ENCODE results near the gene PNP. TPM values are rescaled to one million over a fixed set of nuclear protein-coding genes. Genes with fewer than 3 reads are reported as not detected.

Gene PNP
- total RNA-seq, 2 donors from 2014 or later, result 79.8 to 127 TPM

- Mint-ChIP-seq H3K4me3 (no peak overlapping the region), H3K4me1 (peaks cover 13% of the 10 kb centered on the region), H3K27ac (no peak overlapping the region), H3K27me3 (peaks cover 7% of the 10 kb centered on the region), H3K36me3 (ENCODE audit: low read depth) (peaks cover 2% of the 10 kb centered on the region)
- DNase-seq (no peak), ATAC-seq (no peak)
- no peaks in the 10 kb centered on the region for H3K9me3 ChIP-seq (ENCODE audit: control insufficient read depth, low read length, poor library complexity, severe bottlenecking)
Measured at GRCh38 chr14:20508367-20508766, 39.2 kb downstream of the PNP start.

DNA sequence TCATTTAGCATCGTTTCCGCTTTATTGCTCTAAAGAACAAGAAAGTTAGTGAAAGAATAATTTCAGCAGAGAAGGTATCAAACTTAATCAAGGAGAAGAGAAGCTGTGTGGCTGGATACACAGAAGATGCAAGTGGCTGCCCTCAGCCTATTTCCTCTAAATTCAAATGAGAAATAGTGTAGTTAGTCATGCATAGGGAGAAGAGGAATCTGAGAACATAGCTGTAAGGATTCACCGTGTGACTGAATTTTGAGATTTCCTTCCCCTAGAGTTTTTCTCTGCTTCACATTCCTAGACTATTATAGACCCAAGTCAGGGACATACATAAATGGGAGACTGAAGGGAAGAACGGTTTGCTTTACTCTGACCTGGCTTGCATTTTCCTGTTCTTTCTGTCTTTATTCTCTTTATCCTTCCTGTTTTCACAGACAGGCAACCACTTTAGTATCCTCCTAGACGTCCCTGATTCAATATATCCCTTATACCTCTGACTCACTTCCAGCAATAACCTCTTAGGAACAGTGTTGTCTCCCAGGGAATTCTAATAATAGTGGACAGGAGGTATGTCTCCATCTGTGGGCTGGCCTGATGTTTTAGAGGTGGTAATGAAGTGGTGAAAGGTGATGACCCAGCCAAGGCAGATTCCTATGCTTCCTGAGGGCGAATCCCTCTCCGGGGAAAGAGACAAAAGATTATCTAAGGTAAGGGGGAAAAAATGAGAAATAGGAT, 43.1 kb downstream of the PNP start:
- Mint-ChIP-seq H3K27me3 (no peaks in the 10 kb centered on the region), H3K4me3 (no peak overlapping the region), H3K27ac (no peak overlapping the region), H3K36me3 (ENCODE audit: low read depth) (peaks cover 2% of the 10 kb centered on the region), H3K4me1 (peaks cover 8% of the 10 kb centered on the region)
- DNase-seq (no peak), ATAC-seq (no peak)
- H3K9me3 ChIP-seq (ENCODE audit: control insufficient read depth, low read length, poor library complexity, severe bottlenecking), result no peaks in the 10 kb centered on the region

GRCh38 chr14:20515846-20516245, 46.6 kb downstream of the PNP start:
- Mint-ChIP-seq H3K4me3 (no peak overlapping the region), H3K4me1 (peaks cover 6% of the 10 kb centered on the region), H3K27me3 (no peaks in the 10 kb centered on the region), H3K27ac (no peak overlapping the region), H3K36me3 (ENCODE audit: low read depth) (peaks cover 2% of the 10 kb centered on the region)
- ATAC-seq (no peak), DNase-seq (no peak)
- no peaks in the 10 kb centered on the region for H3K9me3 ChIP-seq (ENCODE audit: control insufficient read depth, low read length, poor library complexity, severe bottlenecking)

- H3K9me3 ChIP-seq (ENCODE audit: control insufficient read depth, low read length, poor library complexity, severe bottlenecking), result no peaks in the 10 kb centered on the region
- DNase-seq (no peak), ATAC-seq (no peak)
- Mint-ChIP-seq H3K4me3 (no peak overlapping the region), H3K36me3 (ENCODE audit: low read depth) (peaks cover 2% of the 10 kb centered on the region), H3K27ac (no peak overlapping the region), H3K4me1 (peaks cover 6% of the 10 kb centered on the region), H3K27me3 (no peaks in the 10 kb centered on the region)
Measured at GRCh38 chr14:20516921-20517320, 47.7 kb downstream of the PNP start.

GRCh38 chr14:20522332-20522731, 53.1 kb downstream of the PNP start:
- no peaks in the 10 kb centered on the region for H3K36me3 Mint-ChIP-seq (ENCODE audit: low read depth)
- H3K9me3 ChIP-seq (ENCODE audit: control insufficient read depth, low read length, poor library complexity, severe bottlenecking), result no peaks in the 10 kb centered on the region
- no peaks in the 10 kb centered on the region for H3K4me1 Mint-ChIP-seq
- no peak overlapping the region for H3K27ac Mint-ChIP-seq
- DNase-seq, result no peak
- no peaks in the 10 kb centered on the region for H3K27me3 Mint-ChIP-seq
- no peak overlapping the region for H3K4me3 Mint-ChIP-seq
- ATAC-seq, result no peak

DNA sequence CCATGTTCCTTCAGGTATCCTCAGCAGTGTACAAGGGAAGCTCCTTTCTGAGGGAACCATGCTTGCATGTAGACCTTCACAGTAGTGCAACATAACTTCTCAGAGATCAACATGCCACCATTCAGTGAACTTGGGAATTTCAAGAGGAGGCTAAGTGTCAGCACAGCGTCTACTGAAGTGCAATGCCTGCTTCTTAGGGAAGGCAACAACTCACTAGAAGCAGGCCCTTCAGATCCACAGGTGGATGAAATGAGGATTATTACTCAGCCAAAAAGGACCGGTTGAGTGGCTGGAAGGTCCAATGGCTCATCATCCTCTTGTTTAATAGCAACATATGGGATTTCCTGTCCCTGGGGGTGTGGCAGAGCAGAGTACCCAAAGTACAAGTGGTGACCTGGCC, 54.8 kb downstream of the PNP start:
- no peak for ATAC-seq
- Mint-ChIP-seq H3K36me3 (ENCODE audit: low read depth) (peaks cover 3% of the 10 kb centered on the region), H3K27ac (no peak overlapping the region), H3K4me3 (no peak overlapping the region), H3K27me3 (peaks cover 10% of the 10 kb centered on the region), H3K4me1 (peaks cover 5% of the 10 kb centered on the region)
- no peaks in the 10 kb centered on the region for H3K9me3 ChIP-seq (ENCODE audit: control insufficient read depth, low read length, poor library complexity, severe bottlenecking)
- no peak for DNase-seq

Other genes with a start within 250 kb of the PNP start
- gene OR11H6, start 245.7 kb upstream of the PNP start, total RNA-seq, result not detected
- gene OR11H7, start 240.4 kb upstream of the PNP start, total RNA-seq, result not detected
- gene OR11H4, start 230.1 kb upstream of the PNP start, total RNA-seq, result not detected
- gene TTC5, start 163.5 kb upstream of the PNP start, total RNA-seq, result 10 to 100 TPM; 16.5 TPM
- gene CCNB1IP1, start 136.1 kb upstream of the PNP start, total RNA-seq, result 10 to 100 TPM; 20.2 to 26.3 TPM
- gene PARP2, start 125.8 kb upstream of the PNP start, total RNA-seq, result 10 to 100 TPM; 18.1 to 22.3 TPM
- gene TEP1, start 55.9 kb upstream of the PNP start, total RNA-seq, result 10 to 100 TPM; 36.9 to 43.9 TPM
- under 1 TPM; 0.39 to 0.47 TPM for gene KLHL33, start 33.2 kb upstream of the PNP start, total RNA-seq
- gene OSGEP, start 14.6 kb upstream of the PNP start, total RNA-seq, result 10 to 100 TPM; 48.9 to 55.3 TPM
- 100 to 1,000 TPM in 1 of 2 donors, 10 to 100 TPM in 1; 89.6 to 113 TPM for gene APEX1, start 14.2 kb upstream of the PNP start, total RNA-seq
- 10 to 100 TPM; 58.5 to 58.9 TPM for gene PIP4P1, start 8.0 kb upstream of the PNP start, total RNA-seq
- gene RNASE10, start 36.1 kb downstream of the PNP start, total RNA-seq, result under 1 TPM; 0.47 TPM
- not detected for gene RNASE9, start 91.6 kb downstream of the PNP start, total RNA-seq
- not detected for gene RNASE11, start 118.6 kb downstream of the PNP start, total RNA-seq
- not detected for gene RNASE12, start 122.0 kb downstream of the PNP start, total RNA-seq
- not detected for gene OR6S1, start 172.3 kb downstream of the PNP start, total RNA-seq
- gene RNASE4, start 215.2 kb downstream of the PNP start, total RNA-seq, result under 1 TPM in 1 of 2 donors, not detected in 1; 0.63 TPM
- under 1 TPM in 1 of 2 donors, not detected in 1; 0.40 TPM for gene ANG, start 219.4 kb downstream of the PNP start, total RNA-seq

Measured in T-helper 17 cell (primary cell).